ENCODE results near the gene CPED1.
"Not testable (repeated sequence)": the region's sequence is repeated elsewhere in the genome, so short reads cannot be mapped to it uniquely, and the experiment has no call there.

Gene CPED1

DNA sequence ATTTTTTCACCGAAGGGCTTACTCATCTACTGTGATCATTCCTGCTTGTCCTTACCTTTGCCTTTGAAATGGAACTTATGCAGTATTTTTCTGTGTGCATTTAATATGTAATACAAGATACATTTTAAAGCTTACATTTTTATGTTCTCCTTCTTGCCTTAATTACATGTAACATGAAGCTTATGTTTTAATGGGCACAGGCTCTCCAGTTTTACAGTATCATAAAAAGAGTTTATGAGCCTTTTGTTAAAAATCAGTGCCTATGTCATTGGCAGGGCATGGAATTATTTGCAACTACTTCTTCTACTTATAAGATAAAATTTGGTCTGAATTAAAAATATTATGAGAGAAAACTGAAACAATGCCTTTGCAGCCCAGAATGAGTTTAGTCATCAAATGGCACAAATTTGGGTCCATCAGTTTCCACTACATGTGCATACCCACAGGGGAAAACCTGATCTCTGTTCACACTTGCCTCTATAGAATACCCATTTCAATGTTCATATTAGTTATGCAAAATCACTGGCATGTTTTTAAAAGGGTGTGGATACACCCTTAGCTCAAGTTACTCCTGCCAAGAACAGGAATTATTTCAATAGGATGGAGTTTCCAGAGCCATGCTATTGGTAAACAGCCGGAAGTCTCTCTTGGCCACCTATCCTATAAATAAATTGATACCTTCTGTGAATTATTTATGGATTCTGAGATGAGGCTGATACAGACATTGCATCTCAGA, 312.3 kb downstream of the CPED1 start:
- no peak for DNase-seq

- DNase-seq = no peak
Measured at GRCh38 chr7:121301446-121302213, 313.1 kb downstream of the CPED1 start.

GRCh38 chr7:121302214-121302745, 313.8 kb downstream of the CPED1 start:
- DNase-seq = no peak

DNA sequence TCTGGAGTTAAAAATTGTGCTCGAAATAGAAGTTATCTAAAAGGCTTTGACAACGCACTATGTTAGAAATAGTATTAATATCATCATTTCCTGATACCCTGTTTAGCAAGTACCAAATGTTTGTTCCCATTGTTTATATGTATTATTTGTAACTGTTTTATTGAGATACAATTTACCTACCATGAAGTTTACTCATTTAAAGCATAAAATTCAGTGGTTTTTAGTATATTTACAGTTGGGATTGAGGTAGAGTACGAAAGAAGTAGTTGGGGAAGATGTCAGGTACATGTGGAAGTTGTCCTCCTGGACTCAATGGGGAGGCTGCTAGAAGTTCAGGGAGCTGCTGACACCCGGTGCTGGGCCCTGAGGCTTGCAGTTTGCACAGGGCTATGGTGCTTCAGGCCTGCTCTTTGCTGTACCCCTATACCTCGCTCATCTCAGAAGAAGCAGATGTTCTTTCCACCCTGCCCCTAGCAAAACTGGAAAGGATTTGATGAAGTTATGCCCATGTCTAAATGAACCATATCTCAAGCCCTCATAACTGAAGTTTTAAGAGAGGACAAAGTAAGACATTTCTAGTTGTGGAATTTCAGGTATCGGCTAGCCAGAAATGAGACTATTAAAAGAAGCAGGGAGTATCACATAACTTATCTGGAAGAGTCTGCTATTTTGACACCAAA, 315.1 kb downstream of the CPED1 start:
- DNase-seq = no peak

DNA sequence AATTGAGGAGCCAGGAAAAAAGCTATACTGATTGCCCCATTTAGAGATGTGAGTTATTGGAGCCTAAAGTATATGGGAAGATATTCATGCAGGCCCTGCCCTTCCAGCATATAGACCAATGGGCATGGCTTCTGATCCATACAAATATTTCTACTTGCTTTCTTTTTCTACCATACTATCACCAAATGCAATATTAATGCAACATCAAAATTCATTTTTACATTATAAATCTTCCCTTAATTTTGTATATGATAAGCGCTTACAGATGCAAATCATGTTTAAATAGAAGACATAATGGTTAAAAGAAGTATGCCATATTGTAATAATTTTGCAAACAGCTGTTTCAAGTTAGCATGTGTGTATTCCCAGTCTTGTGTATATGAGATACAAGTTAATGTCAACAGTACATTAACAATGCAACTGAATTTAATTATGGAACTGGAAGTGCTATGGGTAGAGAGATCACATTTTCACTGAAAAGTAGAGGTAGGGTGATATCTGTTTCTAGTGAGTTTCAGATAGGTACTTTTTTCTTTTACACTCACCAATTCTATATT, 315.7 kb downstream of the CPED1 start:
- DNase-seq = no peak

DNA sequence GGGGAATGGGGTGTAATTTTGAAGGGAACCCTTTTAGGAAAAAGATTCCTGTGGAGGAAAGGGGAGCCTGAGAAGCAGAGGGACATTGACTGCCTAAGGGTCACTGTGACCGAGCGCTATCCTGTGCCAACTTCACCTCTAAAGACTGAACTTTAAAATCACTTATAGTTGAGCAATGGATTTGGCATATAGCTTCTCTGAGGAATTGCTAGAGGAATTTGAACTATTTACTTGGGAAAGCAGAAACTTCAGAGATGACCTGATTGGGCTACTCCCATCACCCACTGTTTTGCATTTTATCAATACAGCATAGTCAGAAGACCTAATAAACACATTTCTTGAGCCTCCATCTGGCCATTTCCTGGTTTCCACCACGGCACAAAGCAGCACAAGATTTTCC, 316.6 kb downstream of the CPED1 start:
- DNase-seq = no peak

DNA sequence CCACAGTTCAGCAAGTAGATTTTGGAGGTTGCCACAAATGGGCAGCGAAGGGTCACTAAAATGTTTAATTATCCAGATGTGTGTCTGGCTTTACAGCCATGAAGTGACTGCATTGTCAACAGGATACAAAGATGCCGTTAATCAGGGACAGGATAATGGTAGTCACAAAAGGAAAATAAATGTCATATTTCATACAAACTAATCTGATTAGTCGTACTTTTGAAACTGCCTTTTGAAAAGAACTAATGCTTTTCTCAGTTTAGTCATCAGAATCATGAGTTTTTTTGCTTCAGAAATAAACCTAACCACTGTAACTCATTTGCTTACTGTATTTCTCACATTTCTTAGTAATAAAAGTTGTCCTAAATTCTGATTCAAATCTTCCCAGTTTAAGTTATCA, 318.1 kb downstream of the CPED1 start:
- DNase-seq = no peak

GRCh38 chr7:121307021-121307574, 318.6 kb downstream of the CPED1 start:
- DNase-seq = no peak

- no peak for DNase-seq
Measured at GRCh38 chr7:121313220-121313792, 324.8 kb downstream of the CPED1 start.

DNA sequence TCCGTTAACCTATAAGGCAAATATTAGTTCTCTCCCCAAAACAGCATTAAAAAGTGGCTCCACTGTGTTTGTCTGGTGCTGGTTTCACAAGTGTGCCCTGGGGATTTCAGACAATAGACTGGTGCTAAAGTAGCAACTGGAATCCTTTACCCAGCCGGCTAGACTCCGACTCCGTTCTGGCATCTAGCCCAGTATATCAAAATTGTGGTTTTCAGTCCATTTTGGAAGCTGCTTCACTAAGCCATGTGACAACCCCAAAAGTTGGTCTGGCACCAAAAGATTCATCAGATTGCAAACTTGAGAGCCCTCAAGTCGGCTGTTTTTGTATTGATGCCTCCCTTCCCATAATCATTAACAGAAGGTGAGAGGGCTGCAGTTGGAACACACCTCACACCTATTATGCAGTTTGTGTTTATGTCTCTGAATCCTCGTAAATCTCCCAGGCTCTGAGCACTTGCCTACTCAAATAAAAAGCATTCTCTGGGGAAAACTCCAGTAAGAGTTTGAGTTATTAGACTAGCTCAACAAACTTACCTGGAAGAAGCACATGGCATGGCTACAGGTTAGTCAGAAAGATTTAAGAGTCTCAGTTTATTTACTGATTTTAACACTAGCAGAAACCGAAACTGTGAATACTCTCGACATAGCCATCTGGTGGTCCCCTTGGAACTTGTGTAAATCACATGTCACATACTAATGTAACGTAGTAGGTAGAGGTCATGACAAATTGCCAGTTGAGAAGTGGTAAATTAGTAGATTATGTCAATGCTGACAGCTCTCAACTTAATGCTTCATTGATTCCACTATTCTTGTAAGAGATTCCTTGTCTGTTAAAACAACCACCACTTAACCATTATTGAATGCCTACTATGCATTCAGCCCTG, 325.5 kb downstream of the CPED1 start:
- no peak for DNase-seq

DNA sequence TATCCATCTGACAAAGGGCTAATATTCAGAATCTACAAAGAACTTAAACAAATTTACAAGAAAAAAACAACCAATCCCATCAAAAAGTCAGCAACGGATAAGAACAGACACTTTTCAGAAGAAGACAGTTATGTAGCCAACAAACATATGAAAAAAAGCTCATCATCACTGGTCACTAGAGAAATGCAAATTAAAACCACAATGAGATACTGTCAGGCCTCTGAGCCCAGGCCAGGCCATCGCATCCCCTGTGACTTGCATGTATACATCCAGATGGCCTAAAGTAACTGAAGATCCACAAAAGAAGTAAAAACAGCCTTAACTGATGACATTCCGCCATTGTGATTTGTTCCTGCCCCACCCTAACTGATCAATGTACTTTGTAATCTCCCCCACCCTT, 326.7 kb downstream of the CPED1 start:
- not testable (repeated sequence) for DNase-seq

- DNase-seq = no peak
Measured at GRCh38 chr7:121322460-121322859, 333.9 kb downstream of the CPED1 start.

- no peak for DNase-seq
Measured at GRCh38 chr7:121323515-121324302, 335.2 kb downstream of the CPED1 start.

DNA sequence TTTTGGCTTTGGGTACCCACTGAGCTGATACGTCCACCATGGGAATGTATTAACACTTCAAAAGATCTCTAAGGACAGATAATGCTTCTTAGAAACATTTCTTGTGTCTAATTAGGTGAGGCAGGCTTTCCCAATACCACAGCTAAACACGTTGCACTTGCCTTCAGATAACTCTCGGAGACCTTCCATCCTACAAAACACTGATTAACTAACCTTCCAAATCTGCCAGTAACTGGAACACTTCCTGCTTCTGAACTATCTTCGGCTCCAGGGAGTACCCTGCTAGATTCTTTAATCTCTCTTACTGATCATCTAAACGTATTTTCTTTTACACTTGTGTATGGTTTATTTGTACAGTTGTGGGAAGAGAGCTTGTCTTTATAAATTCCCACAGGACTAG, 339.2 kb downstream of the CPED1 start:
- DNase-seq = no peak

DNA sequence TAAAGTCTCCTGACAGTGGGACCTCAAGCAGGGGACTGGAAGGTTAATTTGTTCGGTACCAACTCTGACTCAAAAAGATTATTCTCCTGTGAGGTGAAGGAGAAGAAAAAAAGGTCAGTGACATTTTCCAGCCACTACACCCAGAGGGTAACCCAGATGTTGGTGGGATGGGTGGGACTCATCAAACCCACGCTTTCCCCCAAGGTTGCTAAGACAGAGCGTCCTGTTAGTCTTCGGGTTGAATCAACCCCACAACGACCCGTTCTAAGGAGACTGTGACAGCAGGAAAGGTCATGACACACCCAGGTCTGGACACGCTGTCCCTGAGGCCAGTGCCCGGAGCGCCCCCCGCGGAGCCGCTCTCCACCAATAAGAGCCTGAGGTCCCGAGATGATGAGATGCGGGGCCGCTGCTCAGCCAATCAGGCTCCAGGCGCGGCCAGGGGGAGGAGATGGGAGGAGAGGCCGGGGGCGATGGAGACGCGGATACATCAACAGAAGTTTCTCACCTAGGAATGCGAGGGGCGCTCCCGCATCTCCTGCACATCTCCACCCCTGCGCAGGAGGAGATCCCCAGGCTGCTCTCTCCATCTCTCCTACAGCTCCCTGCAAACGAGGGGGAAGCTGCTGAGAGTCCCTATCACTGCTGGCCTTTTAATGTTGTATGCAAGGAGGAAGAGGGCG, 340.1 kb downstream of the CPED1 start, which contains the start of gene WNT16:
Gene WNT16, plus strand, starts transcription at position 493 of the 683 bp plus-strand sequence. CDS start 293 bp downstream, outside the sequence.
- no peak for DNase-seq

- no peak for DNase-seq
Measured at GRCh38 chr7:121329191-121330052, 340.9 kb downstream of the CPED1 start.

- no peak for DNase-seq
Measured at GRCh38 chr7:121330053-121330833, 341.7 kb downstream of the CPED1 start.

- no peak for DNase-seq
Measured at GRCh38 chr7:121331048-121331447, 342.5 kb downstream of the CPED1 start.
